HG02973 (cell line): ENCODE measurements around the gene CDC42SE2.
"Not testable (repeated sequence)": the region's sequence is repeated elsewhere in the genome, so short reads cannot be mapped to it uniquely, and the experiment has no call there.

Source experiments
- ATAC-seq: cut with Tn5 transposase; IDR thresholded peaks from one replicate; pipeline ENCODE4 v1.9.1; 2021; ENCODE audit warnings: moderate library complexity; ENCODE audit not compliant: unreplicated experiment

Gene CDC42SE2

GRCh38 chr5:131316822-131317221, 53.0 kb downstream of the CDC42SE2 start:
- ATAC-seq, result no peak

- ATAC-seq, result no peak
Observed at GRCh38 chr5:131318455-131318854, 54.6 kb downstream of the CDC42SE2 start.

- no peak for ATAC-seq
Observed at GRCh38 chr5:131321066-131321465, 57.2 kb downstream of the CDC42SE2 start.

GRCh38 chr5:131322926-131323325, 59.1 kb downstream of the CDC42SE2 start:
- ATAC-seq, result no peak

- ATAC-seq, result no peak
Observed at GRCh38 chr5:131323378-131323777, 59.5 kb downstream of the CDC42SE2 start.

GRCh38 chr5:131324303-131324702, 60.5 kb downstream of the CDC42SE2 start:
- ATAC-seq, result no peak

- no peak for ATAC-seq
Observed at GRCh38 chr5:131328536-131329285, 64.9 kb downstream of the CDC42SE2 start.

GRCh38 chr5:131329286-131329560, 65.4 kb downstream of the CDC42SE2 start:
- no peak for ATAC-seq

GRCh38 chr5:131330031-131330430, 66.2 kb downstream of the CDC42SE2 start:
- no peak for ATAC-seq

GRCh38 chr5:131335756-131336155, 71.9 kb downstream of the CDC42SE2 start:
- not testable (repeated sequence) for ATAC-seq

- not testable (repeated sequence) for ATAC-seq
Observed at GRCh38 chr5:131336801-131337200, 72.9 kb downstream of the CDC42SE2 start.

GRCh38 chr5:131337240-131338050, 73.6 kb downstream of the CDC42SE2 start:
- not testable (repeated sequence) for ATAC-seq

- ATAC-seq, result no peak
Observed at GRCh38 chr5:131338051-131338453, 74.2 kb downstream of the CDC42SE2 start.

GRCh38 chr5:131344288-131344687, 80.4 kb downstream of the CDC42SE2 start:
- ATAC-seq, result not testable (repeated sequence)

GRCh38 chr5:131346204-131346603, 82.4 kb downstream of the CDC42SE2 start:
- not testable (repeated sequence) for ATAC-seq

GRCh38 chr5:131353991-131354390, 90.1 kb downstream of the CDC42SE2 start:
- no peak for ATAC-seq

GRCh38 chr5:131355971-131356528, 92.2 kb downstream of the CDC42SE2 start:
- peak; percentile 41 for ATAC-seq

- no peak for ATAC-seq
Observed at GRCh38 chr5:131356619-131357018, 92.8 kb downstream of the CDC42SE2 start.

- peak; percentile 45 for ATAC-seq
Observed at GRCh38 chr5:131357739-131358561, 94.1 kb downstream of the CDC42SE2 start.

- ATAC-seq, result no peak
Observed at GRCh38 chr5:131361677-131362315, 97.9 kb downstream of the CDC42SE2 start.
